ENCODE data around the gene SAPCD1. TPM values are rescaled to one million over a fixed set of nuclear protein-coding genes. Genes with fewer than 3 reads are reported as not detected.

Gene SAPCD1
- total RNA-seq, 1 experiment from 2014 or later: 18.2 TPM

- Histone ChIP-seq H2AFZ (ENCODE audit: low read depth, low read length, poor library complexity, severe bottlenecking) (no peak overlapping the region), H3K27me3 (ENCODE audit: insufficient read depth, low read length) (no peaks in the 10 kb centered on the region), H3K4me1 (ENCODE audit: control insufficient read depth in 1 of 2, insufficient read depth in 2 of 2, low read length in 2 of 2) (peaks cover 34 to 61% of the 10 kb centered on the region in 2 experiments), H3K79me2 (ENCODE audit: insufficient read depth, low read length) (peaks cover 46% of the 10 kb centered on the region), H3K36me3 (ENCODE audit: control insufficient read depth in 1 of 2, insufficient read depth in 2 of 2, low read length in 2 of 2) (peaks cover 25 to 31% of the 10 kb centered on the region in 2 experiments), H3K9me2 (ENCODE audit: insufficient read depth) (no peaks in the 10 kb centered on the region), H3K27ac (ENCODE audit: low read depth, low read length) (peak overlapping the region; percentile 95), H3K9ac (ENCODE audit: low read length) (no peak overlapping the region), H3K4me3 (replicated peaks in 1 of 2; ENCODE audit: low read depth in 1 of 2, low read length in 2 of 2) (no peak overlapping the region), H3K9me3 (ENCODE audit: control insufficient read depth in 1 of 2, insufficient read depth in 1 of 2, low read depth in 1 of 2, low read length in 2 of 2) (no peaks in the 10 kb centered on the region), H4K20me1 (ENCODE audit: insufficient read depth) (no peaks in the 10 kb centered on the region; the same call in 1 of the 2 replicates), H3K4me2 (ENCODE audit: low read length) (peak overlapping the region; percentile 83)
- RAD21 ChIA-PET (ENCODE audit: low non-redundant PET in 1 of 2, low total read pairs in 2 of 2, uncharacterized antibody in 2 of 2, unreplicated experiment in 2 of 2): no interaction called here
- ATAC-seq: no peak
- DNase-seq (ENCODE audit: low read depth, low spot score): no peak
- no TSS peak for BruUV-seq (replicated peaks)
- CTCF ChIA-PET: interaction anchor here (1.5 kb wide), 1 partner anchor 58 kb away, joined by 3 read pairs; no protein-coding TSS in a partner anchor
- POLR2A ChIA-PET: no interaction called here
- TF ChIP-seq SIN3A (IDR thresholded peaks at IDR 0.05; ENCODE audit: low read depth) (no peak), SP1 (IDR thresholded peaks at IDR 0.05; ENCODE audit: low read depth) (no peak)
- intact Hi-C loops (cut with micrococcal nuclease): no loop called here
Observed at GRCh38 chr6:31733734-31734133, 28.7 kb upstream of the SAPCD1 start.

GRCh38 chr6:31734247-31734820 is 28.1 kb upstream of the SAPCD1 start:
- intact Hi-C loops (cut with micrococcal nuclease): no loop called here
- H3K36me3 ChIP-seq (ENCODE audit: control insufficient read depth in 1 of 2, insufficient read depth in 2 of 2, low read length in 2 of 2): peaks cover 25 to 31% of the 10 kb centered on the region in 2 experiments
- no TSS peak for BruUV-seq (replicated peaks)
- H3K27me3 ChIP-seq (ENCODE audit: insufficient read depth, low read length): no peaks in the 10 kb centered on the region
- H3K9me3 ChIP-seq (ENCODE audit: control insufficient read depth in 1 of 2, insufficient read depth in 1 of 2, low read depth in 1 of 2, low read length in 2 of 2): no peaks in the 10 kb centered on the region
- DNase-seq (ENCODE audit: low read depth, low spot score) (no peak), ATAC-seq (no peak)
- peaks cover 38 to 61% of the 10 kb centered on the region in 2 experiments for H3K4me1 ChIP-seq (ENCODE audit: control insufficient read depth in 1 of 2, insufficient read depth in 2 of 2, low read length in 2 of 2)
- RAD21 ChIA-PET (ENCODE audit: low non-redundant PET in 1 of 2, low total read pairs in 2 of 2, uncharacterized antibody in 2 of 2, unreplicated experiment in 2 of 2): interaction anchor here in 1 of 2 experiments (1.1 kb wide), 1 partner anchor 41 kb away, joined by 4 read pairs; no protein-coding TSS in a partner anchor
- peaks cover 46% of the 10 kb centered on the region for H3K79me2 ChIP-seq (ENCODE audit: insufficient read depth, low read length)
- no peaks in the 10 kb centered on the region for H3K9me2 ChIP-seq (ENCODE audit: insufficient read depth)
- peak overlapping the region; percentile 82 for H3K9ac ChIP-seq (ENCODE audit: low read length)
- H3K27ac ChIP-seq (ENCODE audit: low read depth, low read length): peak overlapping the region; percentile 95
- POLR2A ChIA-PET: no interaction called here
- no peaks in the 10 kb centered on the region; the same call in 1 of the 2 replicates for H4K20me1 ChIP-seq (ENCODE audit: insufficient read depth)
- H2AFZ ChIP-seq (ENCODE audit: low read depth, low read length, poor library complexity, severe bottlenecking): no peak overlapping the region
- CTCF ChIA-PET: interaction anchor here (1.5 kb wide), 1 partner anchor 57 kb away, joined by 3 read pairs; no protein-coding TSS in a partner anchor
- H3K4me2 ChIP-seq (ENCODE audit: low read length): peak overlapping the region; percentile 83
- H3K4me3 ChIP-seq (replicated peaks in 1 of 2; ENCODE audit: low read depth in 1 of 2, low read length in 2 of 2): peak overlapping the region; percentile 74 to 91
- TF ChIP-seq POLR2A (IDR thresholded peaks at IDR 0.05; ENCODE audit: borderline replicate concordance, extremely low read depth, insufficient read depth, insufficient read length) (no peak), REST (IDR thresholded peaks at IDR 0.05; ENCODE audit: low read depth) (no peak), EZH2phosphoT487 (IDR thresholded peaks at IDR 0.05; ENCODE audit: borderline replicate concordance) (no peak), SIN3A (IDR thresholded peaks at IDR 0.05; ENCODE audit: low read depth) (no peak), CTCF (IDR thresholded peaks at IDR 0.05 in 2 of 3, conservative IDR thresholded peaks at IDR 0.05 in 1 of 3; ENCODE audit: borderline replicate concordance in 1 of 3, insufficient read depth in 1 of 3, low read depth in 2 of 3, low read length in 2 of 3) (no peak), SRF (IDR thresholded peaks at IDR 0.05; ENCODE audit: low read depth) (no peak), ZFX (IDR thresholded peaks at IDR 0.05) (no peak), CEBPB (IDR thresholded peaks at IDR 0.05; ENCODE audit: low read depth) (no peak), TCF7L2 (IDR thresholded peaks at IDR 0.05; ENCODE audit: borderline replicate concordance, extremely low read depth, insufficient read depth, insufficient read length) (no peak), JUND (IDR thresholded peaks at IDR 0.05) (no peak), ZBTB33 (IDR thresholded peaks at IDR 0.05; ENCODE audit: extremely low read depth, insufficient replicate concordance, low read length) (no peak)

Measured in HCT116 (cell line).